ENCODE measurements around the gene OR56B1. TPM values are rescaled to one million over a fixed set of nuclear protein-coding genes. Genes with fewer than 3 reads are reported as not detected.
"Not testable (repeated sequence)": the region's sequence is repeated elsewhere in the genome, so short reads cannot be mapped to it uniquely, and the experiment has no call there.

OR56B1 gene, protein sequence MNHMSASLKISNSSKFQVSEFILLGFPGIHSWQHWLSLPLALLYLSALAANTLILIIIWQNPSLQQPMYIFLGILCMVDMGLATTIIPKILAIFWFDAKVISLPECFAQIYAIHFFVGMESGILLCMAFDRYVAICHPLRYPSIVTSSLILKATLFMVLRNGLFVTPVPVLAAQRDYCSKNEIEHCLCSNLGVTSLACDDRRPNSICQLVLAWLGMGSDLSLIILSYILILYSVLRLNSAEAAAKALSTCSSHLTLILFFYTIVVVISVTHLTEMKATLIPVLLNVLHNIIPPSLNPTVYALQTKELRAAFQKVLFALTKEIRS
- total RNA-seq: not detected in 2 replicates

DNA sequence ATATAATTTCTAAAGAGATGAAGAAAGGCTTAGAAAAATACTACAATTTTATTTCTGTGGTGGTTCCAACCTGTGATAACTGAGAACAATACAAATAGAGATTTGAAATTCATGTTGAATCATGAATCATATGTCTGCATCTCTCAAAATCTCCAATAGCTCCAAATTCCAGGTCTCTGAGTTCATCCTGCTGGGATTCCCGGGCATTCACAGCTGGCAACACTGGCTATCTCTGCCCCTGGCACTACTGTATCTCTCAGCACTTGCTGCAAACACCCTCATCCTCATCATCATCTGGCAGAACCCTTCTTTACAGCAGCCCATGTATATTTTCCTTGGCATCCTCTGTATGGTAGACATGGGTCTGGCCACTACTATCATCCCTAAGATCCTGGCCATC is at the start of gene OR56B1:
Gene OR56B1 (plus strand): TSS at position 53 of the 400 bp plus-strand sequence. CDS start 69 bp downstream, at position 122.
- no peaks in the 10 kb centered on the region for H3K36me3 ChIP-seq (ENCODE audit: control insufficient read depth, insufficient read depth, low read length)
- FAIRE-seq: no peak
- DNase-seq (ENCODE audit: low read depth): peak; percentile 55
- TF ChIP-seq, protein P1, sequence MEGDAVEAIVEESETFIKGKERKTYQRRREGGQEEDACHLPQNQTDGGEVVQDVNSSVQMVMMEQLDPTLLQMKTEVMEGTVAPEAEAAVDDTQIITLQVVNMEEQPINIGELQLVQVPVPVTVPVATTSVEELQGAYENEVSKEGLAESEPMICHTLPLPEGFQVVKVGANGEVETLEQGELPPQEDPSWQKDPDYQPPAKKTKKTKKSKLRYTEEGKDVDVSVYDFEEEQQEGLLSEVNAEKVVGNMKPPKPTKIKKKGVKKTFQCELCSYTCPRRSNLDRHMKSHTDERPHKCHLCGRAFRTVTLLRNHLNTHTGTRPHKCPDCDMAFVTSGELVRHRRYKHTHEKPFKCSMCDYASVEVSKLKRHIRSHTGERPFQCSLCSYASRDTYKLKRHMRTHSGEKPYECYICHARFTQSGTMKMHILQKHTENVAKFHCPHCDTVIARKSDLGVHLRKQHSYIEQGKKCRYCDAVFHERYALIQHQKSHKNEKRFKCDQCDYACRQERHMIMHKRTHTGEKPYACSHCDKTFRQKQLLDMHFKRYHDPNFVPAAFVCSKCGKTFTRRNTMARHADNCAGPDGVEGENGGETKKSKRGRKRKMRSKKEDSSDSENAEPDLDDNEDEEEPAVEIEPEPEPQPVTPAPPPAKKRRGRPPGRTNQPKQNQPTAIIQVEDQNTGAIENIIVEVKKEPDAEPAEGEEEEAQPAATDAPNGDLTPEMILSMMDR (IDR thresholded peaks at IDR 0.05; ENCODE audit: insufficient read depth, low read length, severe bottlenecking): no peak
- no peaks in the 10 kb centered on the region for H3K27me3 ChIP-seq (ENCODE audit: control insufficient read depth, insufficient read depth, low read length)
- no peak within 1 kb of the TSS for H3K4me3 ChIP-seq (ENCODE audit: low read depth, low read length)

DNA sequence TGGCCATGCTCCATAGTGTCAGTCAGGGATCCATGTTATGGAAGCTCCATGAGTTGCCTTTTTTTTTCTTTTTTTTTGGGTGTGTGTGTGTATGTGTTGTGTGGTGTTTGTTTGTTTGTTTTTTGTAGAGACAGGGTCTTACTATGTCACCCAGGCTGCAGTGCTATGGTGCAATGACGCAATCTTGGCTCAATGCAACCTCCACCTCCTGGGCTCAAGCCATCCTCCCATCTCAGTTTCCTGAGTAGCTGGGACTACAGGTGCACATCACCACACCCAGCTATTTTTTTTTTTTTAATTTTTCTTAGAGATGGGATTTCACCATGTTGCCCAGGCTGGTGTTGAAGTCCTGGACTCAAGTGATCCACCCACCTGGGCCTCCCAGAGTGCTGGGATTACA is 47.8 kb upstream of the OR56B1 start:
- TF ChIP-seq, protein P1 (IDR thresholded peaks at IDR 0.05; ENCODE audit: insufficient read depth, low read length, severe bottlenecking): no peak
- Histone ChIP-seq H3K4me3 (ENCODE audit: low read depth, low read length) (no peak overlapping the region), H3K36me3 (ENCODE audit: control insufficient read depth, insufficient read depth, low read length) (no peaks in the 10 kb centered on the region), H3K27me3 (ENCODE audit: control insufficient read depth, insufficient read depth, low read length) (no peaks in the 10 kb centered on the region)
- DNase-seq (ENCODE audit: low read depth) (no peak), FAIRE-seq (no peak)

DNA sequence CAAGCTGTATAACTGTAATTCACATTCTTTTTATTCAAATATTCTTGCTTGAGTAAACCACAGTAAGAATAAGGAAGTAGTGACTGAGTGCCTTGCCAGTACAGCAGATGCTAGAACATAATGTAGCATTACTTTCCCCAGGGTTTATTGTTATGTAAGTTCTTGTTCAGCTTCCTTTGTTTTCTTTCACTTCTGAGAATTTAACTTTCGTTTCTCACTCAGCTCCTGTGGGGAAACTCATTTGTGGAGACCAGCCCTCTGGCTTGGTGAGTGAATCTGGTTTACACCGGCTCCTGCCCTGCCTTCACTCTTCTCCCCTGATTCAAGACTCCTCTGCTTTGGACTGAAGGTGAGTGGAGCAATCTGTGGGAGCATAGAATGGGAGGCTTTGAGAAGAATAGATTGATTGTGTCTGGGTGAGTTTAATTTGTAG is 46.7 kb upstream of the OR56B1 start, which contains the start of gene TRIM22:
Gene TRIM22 (plus strand): TSS at position 240 of the 433 bp plus-strand sequence. CDS start 6,443 bp downstream, outside the sequence.
- FAIRE-seq (no peak), DNase-seq (ENCODE audit: low read depth) (peak; percentile 50)
- TF ChIP-seq, protein P1 (IDR thresholded peaks at IDR 0.05; ENCODE audit: insufficient read depth, low read length, severe bottlenecking): no peak
- H3K36me3 ChIP-seq (ENCODE audit: control insufficient read depth, insufficient read depth, low read length): no peaks in the 10 kb centered on the region
- no peaks in the 10 kb centered on the region for H3K27me3 ChIP-seq (ENCODE audit: control insufficient read depth, insufficient read depth, low read length)
- H3K4me3 ChIP-seq (ENCODE audit: low read depth, low read length): peak within 1 kb of the TSS; percentile 42

DNA sequence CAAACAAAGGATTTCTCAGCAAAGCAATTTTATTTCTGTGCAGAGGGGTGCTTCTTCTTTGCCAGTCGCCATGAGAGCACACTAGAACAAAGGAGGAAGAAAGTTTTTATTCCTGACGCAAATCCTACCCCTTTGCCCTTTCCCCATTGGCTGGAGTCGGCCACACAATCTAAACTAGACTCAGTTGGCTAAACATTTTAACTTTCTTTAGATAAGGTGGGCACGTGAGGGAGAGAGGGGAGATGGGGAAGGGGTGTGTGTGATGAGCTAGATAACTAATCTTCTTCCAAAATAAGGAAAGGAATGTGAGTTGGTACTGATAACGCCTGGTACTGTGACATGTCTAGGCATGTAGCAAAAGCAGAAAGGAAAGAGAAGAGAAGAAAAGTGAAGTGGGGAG is 46.0 kb upstream of the OR56B1 start:
- Histone ChIP-seq H3K4me3 (ENCODE audit: low read depth, low read length) (peak overlapping the region; percentile 42), H3K36me3 (ENCODE audit: control insufficient read depth, insufficient read depth, low read length) (no peaks in the 10 kb centered on the region), H3K27me3 (ENCODE audit: control insufficient read depth, insufficient read depth, low read length) (no peaks in the 10 kb centered on the region)
- DNase-seq (ENCODE audit: low read depth) (peak; percentile 43), FAIRE-seq (no peak)
- TF ChIP-seq, protein P1 (IDR thresholded peaks at IDR 0.05; ENCODE audit: insufficient read depth, low read length, severe bottlenecking): no peak

DNA sequence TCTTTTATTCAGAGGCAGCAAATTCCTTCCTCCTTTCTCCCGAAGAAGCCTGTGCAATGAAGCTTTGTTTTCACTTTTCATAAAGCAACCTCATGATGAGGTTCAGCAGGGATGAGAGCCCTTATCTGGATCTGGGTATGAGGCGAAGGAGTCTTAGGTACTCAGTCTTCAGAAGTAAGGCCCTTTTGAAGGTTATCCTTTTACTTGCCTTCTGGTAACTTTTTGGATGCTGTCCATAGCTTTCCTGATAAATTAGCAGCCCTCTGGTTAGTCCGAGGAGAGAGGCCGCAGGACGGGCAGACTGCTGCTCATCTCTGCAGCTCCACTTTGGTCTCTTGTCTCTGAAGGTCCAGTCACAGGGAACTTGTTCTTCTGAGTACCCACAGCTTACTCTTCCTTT is 45.5 kb upstream of the OR56B1 start:
- FAIRE-seq: no peak
- peak; percentile 9 for DNase-seq (ENCODE audit: low read depth)
- no peaks in the 10 kb centered on the region for H3K27me3 ChIP-seq (ENCODE audit: control insufficient read depth, insufficient read depth, low read length)
- no peaks in the 10 kb centered on the region for H3K36me3 ChIP-seq (ENCODE audit: control insufficient read depth, insufficient read depth, low read length)
- TF ChIP-seq, protein P1 (IDR thresholded peaks at IDR 0.05; ENCODE audit: insufficient read depth, low read length, severe bottlenecking): no peak
- H3K4me3 ChIP-seq (ENCODE audit: low read depth, low read length): peak overlapping the region; percentile 42

DNA sequence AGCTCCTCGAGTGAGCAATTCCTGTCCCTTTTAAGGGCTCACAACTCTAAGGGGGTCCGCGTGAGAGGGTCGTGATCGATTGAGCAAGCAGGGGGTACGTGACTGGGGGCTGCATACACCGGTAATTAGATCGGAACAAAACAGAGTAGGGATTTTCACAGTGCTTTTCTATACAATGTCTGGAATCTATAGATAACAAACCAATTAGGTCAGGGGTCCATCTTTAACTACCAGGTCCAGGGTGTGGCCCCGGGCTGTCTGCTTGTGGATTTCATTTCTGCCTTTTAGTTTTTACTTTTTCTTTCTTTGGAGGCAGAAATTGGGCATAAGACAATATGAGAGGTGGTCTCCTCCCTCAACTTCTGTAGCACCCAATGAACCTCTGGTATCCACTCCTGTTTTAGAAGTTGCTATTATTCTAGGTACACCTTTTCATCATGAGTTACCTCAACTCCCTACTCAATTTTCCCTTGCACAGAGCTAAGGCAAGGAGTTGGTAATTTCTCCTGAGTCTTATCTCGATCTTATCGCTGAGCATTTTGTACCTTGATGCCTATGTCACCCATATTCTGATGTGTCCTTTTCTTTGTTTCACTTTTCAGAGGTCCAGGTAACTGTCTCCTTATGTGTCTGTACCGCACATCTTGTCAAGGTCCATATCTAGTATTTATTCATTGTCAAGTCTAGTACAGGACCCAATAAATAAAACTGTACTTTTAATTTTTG is 44.8 kb upstream of the OR56B1 start:
- not testable (repeated sequence) for H3K36me3 ChIP-seq (ENCODE audit: control insufficient read depth, insufficient read depth, low read length); DNase-seq (ENCODE audit: low read depth); FAIRE-seq; H3K27me3 ChIP-seq (ENCODE audit: control insufficient read depth, insufficient read depth, low read length)
- peak overlapping the region; percentile 42 for H3K4me3 ChIP-seq (ENCODE audit: low read depth, low read length)

Data from bronchial epithelial cell (primary cell).